Measurements from ENCODE around the gene RAB25. TPM values are rescaled to one million over a fixed set of nuclear protein-coding genes. Genes with fewer than 3 reads are reported as not detected.
"Not testable (repeated sequence)": the region's sequence is repeated elsewhere in the genome, so short reads cannot be mapped to it uniquely, and the experiment has no call there.

Gene RAB25
- total RNA-seq, 1 donor from 2014 or later = not detected

DNA sequence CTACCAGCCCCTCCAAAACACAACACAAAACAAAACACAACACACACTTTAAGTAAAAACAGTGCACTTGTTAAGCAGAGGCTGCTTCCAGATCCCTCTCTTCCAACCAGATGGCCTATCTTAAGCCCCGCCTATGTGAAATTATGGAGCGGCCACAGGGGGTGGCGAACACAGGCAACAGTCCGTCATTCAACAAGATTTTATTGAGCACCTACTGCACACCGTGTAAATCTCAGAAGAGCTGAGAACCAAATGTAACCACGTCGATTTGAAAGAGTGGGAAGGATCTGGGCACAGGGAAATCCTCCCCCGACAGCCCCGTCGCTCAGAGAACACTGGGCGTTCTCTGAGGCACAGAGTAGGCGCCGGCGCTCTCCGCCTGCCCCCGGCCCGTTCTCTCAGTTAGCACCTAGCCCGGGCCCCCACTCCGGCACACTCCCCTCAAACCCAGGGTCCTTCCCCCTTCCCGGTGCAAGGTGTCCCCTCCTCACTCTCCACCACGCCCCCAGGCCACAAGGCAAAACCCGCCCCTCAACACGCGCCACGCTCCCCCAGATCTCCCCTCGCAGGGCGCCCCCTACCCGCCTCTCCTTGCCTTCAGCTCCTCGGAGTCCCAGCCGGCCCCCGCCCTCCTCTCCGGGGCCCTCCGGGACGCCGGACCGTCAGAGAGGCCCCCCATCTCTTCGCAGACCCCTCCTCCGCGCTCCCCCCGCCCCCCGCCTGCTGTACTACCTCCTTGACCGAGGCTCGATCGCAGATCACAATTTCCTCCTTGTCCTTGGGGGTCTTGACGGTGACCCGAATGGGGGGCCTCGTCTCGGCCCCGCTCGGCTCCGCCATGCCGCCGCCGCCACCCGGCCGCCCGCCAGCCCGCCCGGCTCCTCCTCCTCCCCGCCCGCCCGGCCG lies 7.8 kb upstream of the RAB25 start:
- peak; percentile 72 for DNase-seq
- ATAC-seq (ENCODE audit: poor library complexity) = peak; percentile 0
- intact Hi-C loops (cut with DNase I) = no loop called here

- ATAC-seq (ENCODE audit: poor library complexity) (peak; percentile 86), DNase-seq (peak; percentile 92)
- intact Hi-C loops (cut with DNase I) = no loop called here
These were observed 7.0 kb upstream of the RAB25 start, which contains the start of gene UBQLN4 for GRCh38 chr1:156053768-156054499. TSS of gene UBQLN4 (minus strand) at chr1:156053798. CDS start at chr1:156053701, 97 bp downstream.

- DNase-seq = peak; percentile 99
- peak; percentile 93 for ATAC-seq (ENCODE audit: poor library complexity)
- intact Hi-C loops (cut with DNase I) = no loop called here
These were observed 6.3 kb upstream of the RAB25 start, which contains the start of gene LAMTOR2 for GRCh38 chr1:156054500-156055280. TSS of gene LAMTOR2 (plus strand) at chr1:156054782. CDS start at chr1:156054890, 108 bp downstream.

DNA sequence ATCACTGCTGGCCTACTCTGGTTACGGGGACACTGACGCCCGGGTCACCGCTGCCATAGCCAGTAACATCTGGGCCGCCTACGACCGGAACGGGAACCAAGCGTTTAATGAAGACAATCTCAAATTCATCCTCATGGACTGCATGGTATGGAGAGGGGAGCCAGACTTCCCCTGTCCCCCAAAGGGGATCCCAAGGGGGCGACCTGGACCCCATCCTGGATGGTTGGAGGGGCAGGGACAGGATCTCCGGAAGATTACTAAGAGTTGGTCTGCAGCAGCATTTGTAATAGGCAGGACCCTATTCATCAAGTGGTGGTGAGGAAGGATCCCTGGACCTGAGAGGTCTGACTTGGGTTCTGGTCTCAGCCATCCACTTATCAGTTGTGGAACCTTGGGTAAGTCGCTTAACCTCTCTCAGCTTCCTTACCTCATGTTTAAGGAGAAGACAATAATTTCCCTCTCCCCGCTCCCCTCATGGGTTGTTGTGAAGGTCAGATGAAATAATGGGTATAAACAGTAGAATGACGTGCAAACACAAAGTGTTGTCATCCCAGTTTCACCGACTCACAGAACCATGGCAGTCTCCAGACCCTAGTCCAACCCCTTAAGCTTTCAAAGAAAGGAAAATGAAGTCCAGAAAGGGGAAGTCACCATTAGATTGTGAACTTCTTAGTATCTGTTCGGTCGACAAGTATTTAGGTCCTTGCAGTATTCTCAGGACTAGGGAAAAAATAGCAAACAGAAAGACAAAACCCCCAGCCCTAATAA lies 5.5 kb upstream of the RAB25 start:
- no peak for ATAC-seq (ENCODE audit: poor library complexity)
- intact Hi-C loops (cut with DNase I) = no loop called here
- DNase-seq = no peak

DNA sequence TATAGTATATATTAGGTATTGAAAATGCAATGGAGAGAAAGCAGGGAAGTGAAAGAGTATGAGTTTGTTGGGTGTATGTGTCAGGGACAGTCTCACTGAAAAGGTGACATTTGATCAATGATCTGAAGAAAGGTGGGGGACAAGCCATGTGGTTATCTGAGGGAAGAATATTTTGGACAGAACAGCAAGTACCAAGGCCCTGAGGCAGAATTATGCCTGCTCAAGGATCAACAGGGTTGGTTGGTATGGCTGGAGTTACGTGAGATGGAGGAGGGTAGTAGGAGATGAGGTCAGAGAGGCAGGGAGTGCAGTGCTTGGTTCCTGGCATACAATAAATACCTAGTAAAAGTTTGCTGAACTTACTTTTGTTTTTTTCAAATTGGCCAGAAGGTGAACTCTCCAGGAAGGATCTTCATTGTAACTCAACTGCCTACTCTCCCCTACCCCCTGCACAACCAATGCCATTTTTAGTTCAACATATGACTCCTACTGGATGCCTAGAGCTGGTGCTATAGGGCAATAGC lies 4.6 kb upstream of the RAB25 start:
- ATAC-seq (ENCODE audit: poor library complexity) = no peak
- no peak for DNase-seq
- intact Hi-C loops (cut with DNase I) = no loop called here

DNA sequence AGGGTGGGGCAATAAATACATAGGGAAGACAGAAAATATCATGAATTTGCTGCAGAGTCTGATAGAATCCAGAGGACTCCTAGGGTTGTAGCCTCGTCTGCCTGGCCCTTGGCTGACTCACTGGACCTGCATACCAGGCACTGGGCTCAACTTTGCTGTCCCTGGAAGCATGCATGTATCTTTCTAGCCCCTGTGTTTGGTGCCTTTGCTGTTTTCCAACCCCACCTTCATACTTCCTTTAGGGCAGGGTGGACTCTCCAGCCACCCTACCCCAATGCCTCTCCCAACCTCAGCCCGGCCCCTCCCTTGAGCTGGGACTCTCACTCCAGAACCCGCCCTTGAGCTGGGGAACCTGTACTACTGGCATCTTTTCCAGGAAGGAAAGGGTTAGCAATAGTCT lies 1.2 kb downstream of the RAB25 start:
- intact Hi-C loops (cut with DNase I) = no loop called here
- DNase-seq (no peak), ATAC-seq (ENCODE audit: poor library complexity) (no peak)

DNA sequence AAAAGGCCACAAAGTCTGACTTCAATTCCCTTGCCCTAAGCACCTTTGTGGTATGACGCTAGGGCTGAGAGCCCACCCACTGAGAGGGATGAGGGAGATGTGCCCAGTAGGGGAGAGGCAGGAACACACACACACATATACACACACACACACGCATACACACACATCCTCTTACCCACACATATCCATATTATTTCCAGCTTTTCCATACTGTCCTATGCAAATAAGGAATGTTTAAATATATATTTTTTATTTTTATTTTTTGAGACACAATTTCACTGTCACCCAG lies 3.0 kb downstream of the RAB25 start:
- no peak for DNase-seq
- ATAC-seq (ENCODE audit: poor library complexity) = no peak
- intact Hi-C loops (cut with DNase I) = no loop called here

- DNase-seq = no peak
- intact Hi-C loops (cut with DNase I) = no loop called here
- no peak for ATAC-seq (ENCODE audit: poor library complexity)
These were observed 3.7 kb downstream of the RAB25 start for GRCh38 chr1:156064615-156065014.

DNA sequence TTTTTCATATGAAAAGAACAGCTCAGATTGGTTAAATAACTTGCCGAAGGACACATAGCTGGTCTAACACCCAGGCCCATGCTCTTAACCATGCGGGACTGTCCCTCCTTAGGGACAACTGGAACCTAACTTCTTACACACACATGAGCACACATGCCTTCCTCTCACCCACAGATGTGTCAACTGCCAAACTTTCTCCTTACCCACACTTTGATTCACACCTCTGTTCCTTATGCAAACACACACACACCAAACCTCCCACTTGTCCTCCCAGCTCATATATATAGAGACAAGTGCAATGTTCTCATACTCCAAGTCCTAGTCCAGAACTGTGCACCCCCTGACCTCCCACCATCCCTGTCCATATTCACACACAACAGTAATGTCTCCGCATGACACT lies 4.3 kb downstream of the RAB25 start:
- DNase-seq (no peak), ATAC-seq (ENCODE audit: poor library complexity) (no peak)
- intact Hi-C loops (cut with DNase I) = no loop called here

DNA sequence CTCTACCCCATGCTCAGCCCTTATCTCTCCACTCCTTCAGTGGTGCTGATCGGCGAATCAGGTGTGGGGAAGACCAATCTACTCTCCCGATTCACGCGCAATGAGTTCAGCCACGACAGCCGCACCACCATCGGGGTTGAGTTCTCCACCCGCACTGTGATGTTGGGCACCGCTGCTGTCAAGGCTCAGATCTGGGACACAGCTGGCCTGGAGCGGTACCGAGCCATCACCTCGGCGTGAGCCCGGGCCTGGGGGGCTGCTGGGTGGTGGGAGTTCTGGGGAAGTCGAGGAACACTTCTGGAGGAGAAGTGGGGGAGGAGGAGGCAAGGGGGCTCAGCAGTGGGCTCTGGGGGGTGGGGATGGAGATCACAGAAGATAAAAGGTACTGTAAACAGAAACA lies 4.9 kb downstream of the RAB25 start:
- intact Hi-C loops (cut with DNase I) = no loop called here
- ATAC-seq (ENCODE audit: poor library complexity) = no peak
- no peak for DNase-seq

DNA sequence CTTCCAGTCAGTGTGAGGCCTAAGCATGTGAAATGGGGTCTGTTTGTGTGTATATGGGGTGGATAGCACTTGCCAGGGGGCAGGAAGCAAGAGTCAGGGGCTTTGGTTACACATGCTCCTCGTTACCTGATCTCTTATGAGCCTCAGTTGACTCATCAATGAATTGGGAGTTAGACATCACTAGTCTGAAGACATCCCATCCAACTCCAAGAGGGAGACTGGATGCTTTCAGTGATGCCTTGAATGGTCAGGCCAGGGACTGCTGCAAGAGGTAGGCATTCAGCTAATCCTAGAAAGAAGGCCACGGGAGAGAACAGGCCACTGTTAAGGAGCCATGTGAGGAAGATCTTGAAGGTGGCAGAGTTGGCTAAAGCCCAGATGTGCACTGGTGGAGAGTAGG lies 6.3 kb downstream of the RAB25 start:
- DNase-seq (no peak), ATAC-seq (ENCODE audit: poor library complexity) (no peak)
- intact Hi-C loops (cut with DNase I) = no loop called here

- DNase-seq (no peak), ATAC-seq (ENCODE audit: poor library complexity) (no peak)
- intact Hi-C loops (cut with DNase I) = no loop called here
These were observed 8.8 kb downstream of the RAB25 start for GRCh38 chr1:156069490-156070455.

- DNase-seq (no peak), ATAC-seq (ENCODE audit: poor library complexity) (no peak)
- intact Hi-C loops (cut with DNase I) = no loop called here
These were observed 9.6 kb downstream of the RAB25 start for GRCh38 chr1:156070548-156070947.

DNA sequence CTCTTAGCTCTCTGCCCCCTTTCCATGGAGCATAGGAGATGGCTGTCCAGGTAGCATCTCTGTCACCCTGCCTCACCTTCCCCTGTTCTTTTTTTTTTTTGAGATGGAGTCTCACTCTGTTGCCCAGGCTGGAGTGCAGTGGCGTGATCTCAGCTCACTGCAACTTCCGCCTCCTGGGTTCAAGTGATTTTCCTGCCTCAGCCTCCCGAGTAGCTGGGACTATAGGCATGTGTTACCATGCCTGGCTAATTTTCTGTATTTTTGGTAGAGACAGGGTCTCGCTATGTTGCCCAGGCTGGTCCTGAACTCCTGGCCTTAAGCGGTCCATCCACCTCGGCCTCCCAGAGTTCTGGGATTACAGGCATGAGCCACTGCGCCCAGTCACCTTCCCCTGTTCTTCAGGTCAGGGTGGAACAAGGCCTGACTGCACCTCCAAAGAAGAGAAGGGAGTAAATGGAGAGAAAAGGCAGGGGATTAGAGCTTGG lies 10.4 kb downstream of the RAB25 start:
- ATAC-seq (ENCODE audit: poor library complexity); intact Hi-C loops (cut with DNase I); DNase-seq: not testable (repeated sequence)

- no peak for ATAC-seq (ENCODE audit: poor library complexity)
- intact Hi-C loops (cut with DNase I) = no loop called here
- no peak for DNase-seq
These were observed 11.3 kb downstream of the RAB25 start for GRCh38 chr1:156072251-156072650.

DNA sequence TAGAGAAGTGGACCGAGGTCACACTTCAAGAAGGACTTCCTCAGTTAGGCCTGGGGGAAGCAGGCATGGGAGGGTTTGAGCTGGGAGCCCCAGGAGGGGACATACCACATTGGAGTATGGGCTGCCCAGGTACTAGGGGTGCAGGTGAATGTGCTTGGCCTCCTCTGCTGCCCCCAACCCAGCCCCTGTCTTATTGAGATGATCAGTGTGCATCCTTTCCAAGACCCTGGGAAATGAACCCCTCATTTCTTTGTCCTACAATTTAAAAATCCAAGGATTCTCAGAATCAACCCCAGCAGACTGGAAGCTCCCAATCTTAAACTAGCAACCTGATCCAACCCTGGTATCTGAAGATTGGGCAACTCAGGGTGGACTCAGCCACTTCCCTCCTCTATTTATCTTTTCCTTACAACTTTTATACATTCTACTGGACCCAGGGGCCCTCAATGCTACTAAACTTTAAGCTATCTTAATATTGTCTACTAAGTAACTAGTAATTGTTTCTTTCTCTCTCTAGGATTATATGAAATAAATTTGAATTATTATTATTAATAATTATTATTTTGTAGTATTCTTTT lies 12.2 kb downstream of the RAB25 start:
- no peak for DNase-seq
- intact Hi-C loops (cut with DNase I) = no loop called here
- no peak for ATAC-seq (ENCODE audit: poor library complexity)

DNA sequence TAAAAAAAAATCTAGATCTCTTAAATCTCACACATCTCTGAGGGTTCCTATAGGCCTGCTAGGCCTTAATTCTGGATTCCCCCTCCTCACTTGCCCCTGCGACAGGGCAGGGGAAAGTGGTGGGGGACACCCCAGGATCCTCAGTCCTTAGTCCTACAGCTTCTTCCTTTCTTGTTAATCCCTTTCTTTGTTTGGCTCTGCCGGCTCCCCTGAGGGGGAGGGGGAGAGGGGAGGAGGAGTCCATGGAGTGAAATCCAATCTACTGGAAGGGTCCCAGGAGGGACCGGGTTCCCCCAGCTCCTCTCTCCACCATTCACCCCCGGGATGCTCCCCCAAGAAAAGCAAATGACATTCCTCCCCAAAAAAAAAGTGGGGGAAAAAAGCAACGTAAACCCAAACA lies 12.8 kb downstream of the RAB25 start:
- ATAC-seq (ENCODE audit: poor library complexity) (no peak), DNase-seq (peak; percentile 2)
- intact Hi-C loops (cut with DNase I) = no loop called here

All from Right ventricle myocardium superior (tissue), 1 donor.